CD14-positive monocyte (primary cell): Measurements from ENCODE around the gene GALNT17. TPM values are rescaled to one million over a fixed set of nuclear protein-coding genes. Genes with fewer than 3 reads are reported as not detected.

Experiments used
- DNase-seq, 3 donors: peaks; one replicate each; pipeline ENCODE4 v3.0.0-alpha.2; 2011 to 2022
- H2AFZ ChIP-seq: 2 replicates; pipeline ENCODE4 v1.6.0; 2012; ENCODE audit warnings: mild to moderate bottlenecking, low read depth, low read length, inconsistent platforms; ENCODE audit not compliant: insufficient read depth, poor library complexity, severe bottlenecking
- H3K27ac ChIP-seq, 2 donors: 1 replicate in 1 of 2; 2 replicates in 1 of 2; pipeline ENCODE4 v1.5.1; 2012 to 2013; ENCODE audit warnings: low read length in 2 of 2, control low read depth in 1 of 2, inconsistent platforms in 1 of 2, low read depth in 1 of 2, mild to moderate bottlenecking in 1 of 2
- H3K27me3 ChIP-seq, 2 donors: one replicate each; pipeline versions ENCODE4 v1.6.0 to v1.6.1; 2011 to 2013; ENCODE audit warnings: low read length in 2 of 2; ENCODE audit not compliant: control insufficient read depth in 2 of 2, insufficient read depth in 2 of 2
- H3K36me3 ChIP-seq, 2 donors: replicated peaks in 1 of 2; 1 replicate in 1 of 2; 2 replicates in 1 of 2; pipeline versions ENCODE4 v1.5.1 to v1.6.1; 2012 to 2013; ENCODE audit warnings: low read length in 2 of 2, control low read depth in 1 of 2, inconsistent platforms in 1 of 2, mild to moderate bottlenecking in 1 of 2; ENCODE audit not compliant: insufficient read depth in 2 of 2, control insufficient read depth in 1 of 2
- H3K4me1 ChIP-seq, 2 donors: 1 replicate in 1 of 2; 2 replicates in 1 of 2; pipeline versions ENCODE4 v1.5.1 to v1.6.1; 2012 to 2013; ENCODE audit warnings: low read length in 2 of 2, control low read depth in 1 of 2, inconsistent platforms in 1 of 2, mild to moderate bottlenecking in 1 of 2, moderate library complexity in 1 of 2; ENCODE audit not compliant: insufficient read depth in 2 of 2, control insufficient read depth in 1 of 2
- H3K4me2 ChIP-seq: replicated peaks from 2 replicates; pipeline ENCODE3; 2012; ENCODE audit warnings: low read length, moderate library complexity, mild to moderate bottlenecking; ENCODE audit not compliant: poor library complexity, severe bottlenecking; ENCODE audit errors: extremely low read depth
- H3K4me3 ChIP-seq, 3 experiments: fragments of 200-600 bp in 1 of 3; sonication (generic) in 1 of 3; replicated peaks in 1 of 3; 1 replicate in 2 of 3; 2 replicates in 1 of 3; pipeline ENCODE4 v1.5.1; 2011 to 2013; ENCODE audit warnings: low read length in 3 of 3, mild to moderate bottlenecking in 3 of 3, control low read depth in 2 of 3, low read depth in 2 of 3, inconsistent platforms in 1 of 3, moderate library complexity in 1 of 3
- H3K79me2 ChIP-seq: 2 replicates; pipeline ENCODE4 v1.6.0; 2012; ENCODE audit warnings: mild to moderate bottlenecking, control low read depth, inconsistent platforms, low read length, moderate library complexity; ENCODE audit not compliant: insufficient read depth
- H3K9ac ChIP-seq: 2 replicates; pipeline ENCODE4 v1.6.0; 2017; ENCODE audit warnings: low read length, mild to moderate bottlenecking; ENCODE audit not compliant: insufficient read depth, poor library complexity, severe bottlenecking
- H3K9me3 ChIP-seq, 2 donors: replicated peaks in 1 of 2; 1 replicate in 1 of 2; 2 replicates in 1 of 2; pipeline versions ENCODE4 v1.5.1 to v1.6.1; 2012 to 2013; ENCODE audit warnings: low read length in 2 of 2, control low read depth in 1 of 2; ENCODE audit not compliant: control insufficient read depth in 1 of 2, insufficient read depth in 1 of 2
- H4K20me1 ChIP-seq: 2 replicates; pipeline ENCODE4 v1.6.0; 2012; ENCODE audit warnings: mild to moderate bottlenecking, low read length, control low read depth, moderate library complexity; ENCODE audit not compliant: insufficient read depth
- H3K27ac Mint-ChIP-seq, 7 donors: one replicate each; pipeline ENCODE4 v1.8.0; 2020; ENCODE audit warnings: mild to moderate bottlenecking in 7 of 7, mixed read lengths in 7 of 7, moderate library complexity in 6 of 7, inconsistent platforms in 2 of 7
- H3K27me3 Mint-ChIP-seq, 3 donors: one replicate each; pipeline ENCODE4 v1.8.0; 2021 to 2022; ENCODE audit warnings: low read depth in 3 of 3, mild to moderate bottlenecking in 3 of 3, mixed read lengths in 3 of 3, moderate library complexity in 3 of 3, inconsistent platforms in 1 of 3
- H3K36me3 Mint-ChIP-seq, 2 donors: one replicate each; pipeline ENCODE4 v1.8.0; 2020; ENCODE audit warnings: mixed read lengths in 2 of 2, inconsistent platforms in 1 of 2, mild to moderate bottlenecking in 1 of 2
- H3K4me1 Mint-ChIP-seq: one replicate; pipeline ENCODE4 v1.8.0; 2020; ENCODE audit warnings: mild to moderate bottlenecking, mixed read lengths
- H3K4me3 Mint-ChIP-seq, 2 donors: one replicate each; pipeline ENCODE4 v1.8.0; 2020; ENCODE audit warnings: mild to moderate bottlenecking in 2 of 2, mixed read lengths in 2 of 2, moderate library complexity in 1 of 2
- H3K9me3 Mint-ChIP-seq, 7 donors: one replicate each; pipeline ENCODE4 v1.8.0; 2020 to 2022; ENCODE audit warnings: mixed read lengths in 7 of 7, mild to moderate bottlenecking in 6 of 7, moderate library complexity in 6 of 7, inconsistent platforms in 2 of 7
- CTCF ChIP-seq: fragments of 200-600 bp; IDR thresholded peaks from one replicate; pipeline ENCODE4 v1.8.0; 2022; ENCODE audit warnings: antibody characterized with exemption, mild to moderate bottlenecking
- WGBS: methylation state at CpG from one replicate; pipeline ENCODE4 v1.1.5; 2013; ENCODE audit warnings: missing lambda C conversion rate; ENCODE audit not compliant: insufficient coverage; 5-methylcytosine and 5-hydroxymethylcytosine counted together
- intact Hi-C, 2 donors: fragments of 100-400 bp; cut with micrococcal nuclease; formaldehyde crosslinking; loops; one replicate each; pipeline versions ENCODE4 v1.15.0 to v1.15.1; 2023
- polyA plus RNA-seq, 3 donors: library from polyadenylated mRNA; depleted of rRNA in 1 of 3; unstranded in 2 of 3; stranded (reverse) in 1 of 3; fragments of 300-500 nt in 2 of 3; fragments of >200 nt in 1 of 3; fragmentation: Illumina TruSeq in 2 of 3; gene quantifications; 1 replicate in 2 of 3; 2 replicates in 1 of 3; pipeline ENCODE4 v1.2.3, GENCODE V29; 2012 to 2021

Gene GALNT17
- polyA plus RNA-seq, 3 donors: not detected

- no peak overlapping the region for H3K4me3 Mint-ChIP-seq
- Histone ChIP-seq H2AFZ (no peak overlapping the region), H3K79me2 (no peaks in the 10 kb centered on the region), H3K4me2 (no peak overlapping the region), H3K36me3 (no peaks in the 10 kb centered on the region), H3K4me3 (no peak overlapping the region), H3K9ac (no peak overlapping the region), H3K27ac (no peak overlapping the region), H3K9me3 (peaks cover 0 to 13% of the 10 kb centered on the region in 2 donors), H3K27me3 (no peaks in the 10 kb centered on the region), H3K4me1 (no peaks in the 10 kb centered on the region), H4K20me1 (no peaks in the 10 kb centered on the region)
- TF ChIP-seq CTCF: no peak
- H3K36me3 Mint-ChIP-seq: no peaks in the 10 kb centered on the region
- intact Hi-C loops: no loop called here
- no peak for DNase-seq
- WGBS: 100% methylated on average over 1 of the region's 6 CpGs
- H3K9me3 Mint-ChIP-seq: peaks cover 0 to 15% (median 7%) of the 10 kb centered on the region in 7 donors
- no peak overlapping the region for H3K27ac Mint-ChIP-seq
- H3K4me1 Mint-ChIP-seq: no peaks in the 10 kb centered on the region
- peaks cover 2 to 6% (median 5%) of the 10 kb centered on the region in 3 donors for H3K27me3 Mint-ChIP-seq
Observed at GRCh38 chr7:71558806-71559613, 427.1 kb downstream of the GALNT17 start.

- Histone ChIP-seq H3K27ac (no peak overlapping the region), H3K4me2 (no peak overlapping the region), H3K27me3 (no peaks in the 10 kb centered on the region), H3K4me1 (no peaks in the 10 kb centered on the region), H3K9ac (no peak overlapping the region), H3K79me2 (no peaks in the 10 kb centered on the region), H3K9me3 (no peaks in the 10 kb centered on the region), H3K4me3 (no peak overlapping the region), H4K20me1 (no peaks in the 10 kb centered on the region), H2AFZ (no peak overlapping the region), H3K36me3 (no peaks in the 10 kb centered on the region)
- Mint-ChIP-seq H3K4me3 (no peak overlapping the region), H3K9me3 (peaks cover 0 to 18% (median 0%) of the 10 kb centered on the region in 7 donors), H3K36me3 (no peaks in the 10 kb centered on the region), H3K27me3 (peaks cover 2 to 6% (median 5%) of the 10 kb centered on the region in 3 donors), H3K27ac (no peak overlapping the region), H3K4me1 (no peaks in the 10 kb centered on the region)
- no peak for DNase-seq
- TF ChIP-seq CTCF: no peak
- 51% methylated on average over 4 of the region's 10 CpGs for WGBS
- intact Hi-C loops: no loop called here
Observed at GRCh38 chr7:71560354-71560995, 428.5 kb downstream of the GALNT17 start.
